T-helper 2 cell treated with Interferon-gamma antibody and Interleukin-4, amounts not matched to agents 5 μg/mL and 100 μg/mL, for 36 hours (primary cell): ENCODE data around the gene HEG1.

Source experiments
- DNase-seq: peaks from one replicate; pipeline ENCODE4 v3.0.0; 2021; ENCODE audit warnings: low spot score
- H3K27ac Mint-ChIP-seq: one replicate; pipeline ENCODE4 v1.8.0; 2021; ENCODE audit warnings: mild to moderate bottlenecking, mixed read lengths
- H3K27me3 Mint-ChIP-seq: one replicate; pipeline ENCODE4 v1.8.0; 2021; ENCODE audit warnings: low read depth, mixed read lengths
- H3K36me3 Mint-ChIP-seq: one replicate; pipeline ENCODE4 v1.8.0; 2021; ENCODE audit warnings: low read depth, mixed read lengths
- H3K4me1 Mint-ChIP-seq: one replicate; pipeline ENCODE4 v1.8.0; 2021; ENCODE audit warnings: low read depth, mixed read lengths
- H3K4me3 Mint-ChIP-seq: one replicate; pipeline ENCODE4 v1.8.0; 2022; ENCODE audit warnings: mild to moderate bottlenecking, moderate library complexity, mixed read lengths
- H3K9me3 Mint-ChIP-seq: one replicate; pipeline ENCODE4 v1.8.0; 2021; ENCODE audit warnings: mixed read lengths

The HEG1 gene

DNA sequence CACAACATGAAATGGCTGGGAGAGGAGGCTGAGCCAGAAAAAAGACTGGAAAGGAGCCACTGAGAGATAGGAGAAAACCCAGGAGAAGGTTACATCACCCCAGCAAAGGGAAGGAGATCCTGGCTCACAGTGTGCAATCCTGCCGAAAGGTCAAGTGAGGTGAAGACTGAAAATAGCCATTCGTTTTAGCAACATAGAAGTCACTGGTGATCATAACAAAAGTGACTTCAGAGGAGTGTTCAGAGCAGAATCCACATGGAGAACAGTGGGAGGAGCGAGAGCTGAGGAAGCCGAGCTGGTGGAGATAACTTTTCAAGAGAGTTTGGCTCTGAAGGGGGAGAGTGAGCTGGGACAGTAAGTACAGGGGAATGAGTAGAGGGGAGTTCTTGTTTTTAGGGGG lies 5.4 kb upstream of the HEG1 start:
- no peak for DNase-seq
- no peaks in the 10 kb centered on the region for H3K9me3 Mint-ChIP-seq
- H3K27ac Mint-ChIP-seq: no peak overlapping the region
- H3K27me3 Mint-ChIP-seq: peaks cover 70% of the 10 kb centered on the region
- peaks cover 2% of the 10 kb centered on the region for H3K4me1 Mint-ChIP-seq
- no peak overlapping the region for H3K4me3 Mint-ChIP-seq
- no peaks in the 10 kb centered on the region for H3K36me3 Mint-ChIP-seq

- Mint-ChIP-seq H3K4me3 (no peak overlapping the region), H3K9me3 (no peaks in the 10 kb centered on the region), H3K27me3 (peaks cover 64% of the 10 kb centered on the region), H3K36me3 (peaks cover under 1% of the 10 kb centered on the region), H3K4me1 (peaks cover 2% of the 10 kb centered on the region), H3K27ac (no peak overlapping the region)
- no peak for DNase-seq
These were observed 3.9 kb upstream of the HEG1 start for GRCh38 chr3:125059488-125060245.

DNA sequence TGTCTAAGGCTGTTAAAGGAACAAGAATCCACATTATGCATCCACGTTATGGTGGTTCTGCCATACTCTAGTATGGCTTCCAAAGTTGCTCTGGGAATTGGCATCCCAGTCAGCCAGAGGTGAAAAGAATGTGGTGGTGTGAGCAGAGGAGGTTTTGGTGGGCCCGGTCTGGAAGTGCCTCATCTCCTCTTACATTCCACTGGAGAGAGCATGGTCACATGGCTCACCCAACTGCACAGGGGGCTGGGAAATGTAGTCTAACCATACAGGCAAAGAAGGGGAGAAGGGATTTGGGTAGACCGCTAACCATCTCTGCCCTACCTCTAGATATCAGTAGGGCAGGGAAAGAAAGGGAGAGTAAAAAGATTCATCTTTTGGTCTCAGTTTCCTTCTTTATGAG lies 3.2 kb upstream of the HEG1 start:
- peaks cover 8% of the 10 kb centered on the region for H3K4me1 Mint-ChIP-seq
- no peak overlapping the region for H3K4me3 Mint-ChIP-seq
- H3K27ac Mint-ChIP-seq: no peak overlapping the region
- DNase-seq: no peak
- peaks cover 57% of the 10 kb centered on the region for H3K27me3 Mint-ChIP-seq
- peaks cover 8% of the 10 kb centered on the region for H3K36me3 Mint-ChIP-seq
- no peaks in the 10 kb centered on the region for H3K9me3 Mint-ChIP-seq

DNA sequence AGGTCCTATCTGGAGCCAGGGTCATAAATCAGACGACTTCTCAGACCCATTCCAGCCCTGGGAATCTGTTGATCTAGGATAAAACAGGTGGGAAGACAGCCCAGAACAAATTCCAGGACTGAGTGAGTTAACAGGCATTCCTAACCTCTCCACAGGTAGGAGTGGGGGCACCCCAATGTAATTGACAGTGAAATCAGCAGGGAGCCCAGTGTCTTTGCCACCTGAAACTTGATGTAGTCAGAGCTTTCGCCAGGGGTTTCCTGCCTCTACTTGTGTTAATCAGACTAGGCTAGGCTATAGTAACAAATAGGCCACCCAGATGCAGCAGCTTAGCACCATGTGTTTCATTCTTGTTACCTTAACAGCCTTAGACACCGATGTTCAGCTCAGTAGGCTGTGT lies 2.7 kb upstream of the HEG1 start:
- Mint-ChIP-seq H3K27ac (no peak overlapping the region), H3K4me1 (peaks cover 13% of the 10 kb centered on the region), H3K4me3 (no peak overlapping the region), H3K36me3 (peaks cover 11% of the 10 kb centered on the region), H3K27me3 (peaks cover 54% of the 10 kb centered on the region), H3K9me3 (no peaks in the 10 kb centered on the region)
- no peak for DNase-seq

DNA sequence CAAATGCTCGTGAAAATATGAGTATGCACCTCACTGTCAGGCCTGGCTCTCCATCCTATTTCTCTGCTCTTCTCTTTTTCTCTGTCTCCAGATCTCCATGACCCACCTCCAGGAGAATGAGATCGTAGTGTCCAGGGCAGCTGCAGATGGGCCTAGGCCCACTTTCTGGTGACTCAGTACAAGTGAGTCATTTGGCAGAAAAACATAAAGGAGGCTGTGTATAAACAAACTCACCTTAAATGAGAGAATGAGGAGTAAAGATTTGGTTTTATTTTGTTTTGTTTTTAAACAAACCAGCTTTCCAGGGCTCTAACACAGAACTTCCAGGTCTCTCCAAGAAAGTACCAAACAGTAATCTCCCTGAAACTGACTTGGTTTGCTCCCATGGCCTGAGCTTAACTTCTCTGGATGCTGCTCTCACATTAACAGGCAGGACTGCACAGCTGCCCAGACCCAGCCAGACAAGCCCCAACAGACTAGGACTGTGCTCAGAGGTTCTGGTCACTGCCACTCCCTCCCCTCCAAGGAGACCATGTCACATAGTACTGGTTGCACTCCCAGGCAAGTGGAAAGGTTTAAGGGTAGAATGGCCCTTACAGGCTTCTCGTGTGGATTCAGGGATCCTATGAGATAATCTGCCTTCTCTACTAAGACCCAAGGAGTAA lies 1.5 kb upstream of the HEG1 start:
- Mint-ChIP-seq H3K4me1 (peaks cover 25% of the 10 kb centered on the region), H3K27ac (no peak overlapping the region), H3K4me3 (no peak overlapping the region), H3K36me3 (peaks cover 13% of the 10 kb centered on the region), H3K9me3 (no peaks in the 10 kb centered on the region), H3K27me3 (peaks cover 44% of the 10 kb centered on the region)
- DNase-seq: no peak

- peak overlapping the region; percentile 90 for H3K27ac Mint-ChIP-seq
- no peaks in the 10 kb centered on the region for H3K9me3 Mint-ChIP-seq
- H3K4me1 Mint-ChIP-seq: peaks cover 44% of the 10 kb centered on the region
- H3K4me3 Mint-ChIP-seq: peak overlapping the region; percentile 97
- peaks cover 28% of the 10 kb centered on the region for H3K27me3 Mint-ChIP-seq
- peak; percentile 17 for DNase-seq
- peaks cover 20% of the 10 kb centered on the region for H3K36me3 Mint-ChIP-seq
These were observed 375 bp downstream of the HEG1 start for GRCh38 chr3:125055331-125055912.

DNA sequence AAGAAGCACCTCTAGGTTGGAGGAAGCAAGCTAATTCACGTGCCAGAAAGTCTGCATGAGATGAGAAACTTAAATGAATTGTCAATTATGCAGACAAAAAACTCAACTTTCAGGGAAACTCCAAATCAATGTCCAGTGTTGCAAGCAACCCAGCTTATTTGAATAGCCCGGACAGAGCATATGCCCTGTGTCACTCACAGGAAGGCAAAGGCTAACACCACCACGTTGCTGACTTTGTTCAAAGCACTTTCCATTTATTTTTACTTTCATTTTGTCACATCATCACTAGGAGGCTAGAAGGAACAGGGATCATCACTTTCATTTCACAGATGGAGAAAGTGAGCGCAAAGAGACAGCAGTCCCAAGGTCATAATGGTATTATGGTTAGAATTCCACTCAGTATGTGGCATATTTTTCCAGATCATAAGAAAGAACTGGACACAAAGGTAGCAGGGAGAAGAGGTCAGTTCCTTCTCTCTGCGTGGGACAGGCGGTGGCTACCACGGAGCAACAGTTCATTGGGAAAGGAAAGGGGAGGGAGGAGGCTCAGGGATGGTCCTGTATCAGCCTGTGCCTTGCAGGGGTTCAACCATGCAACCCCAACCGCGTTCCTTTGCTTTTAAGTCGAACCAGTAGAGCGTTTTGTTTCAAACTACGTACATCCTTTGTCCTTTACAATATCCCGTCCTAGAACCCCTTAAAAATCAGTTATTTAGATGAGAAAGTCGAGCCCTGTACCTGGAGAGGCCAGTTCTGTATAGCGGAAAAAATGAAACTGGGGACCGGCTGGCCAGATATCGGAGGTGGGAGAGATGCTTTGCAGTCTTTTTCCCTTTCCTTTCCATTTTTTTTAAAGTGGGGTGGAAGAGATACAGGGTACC lies 1.1 kb downstream of the HEG1 start:
- Mint-ChIP-seq H3K4me1 (peaks cover 45% of the 10 kb centered on the region), H3K27ac (peak overlapping the region; percentile 90), H3K9me3 (no peaks in the 10 kb centered on the region), H3K4me3 (peak overlapping the region; percentile 97), H3K36me3 (peaks cover 22% of the 10 kb centered on the region), H3K27me3 (peaks cover 23% of the 10 kb centered on the region)
- DNase-seq: no peak

DNA sequence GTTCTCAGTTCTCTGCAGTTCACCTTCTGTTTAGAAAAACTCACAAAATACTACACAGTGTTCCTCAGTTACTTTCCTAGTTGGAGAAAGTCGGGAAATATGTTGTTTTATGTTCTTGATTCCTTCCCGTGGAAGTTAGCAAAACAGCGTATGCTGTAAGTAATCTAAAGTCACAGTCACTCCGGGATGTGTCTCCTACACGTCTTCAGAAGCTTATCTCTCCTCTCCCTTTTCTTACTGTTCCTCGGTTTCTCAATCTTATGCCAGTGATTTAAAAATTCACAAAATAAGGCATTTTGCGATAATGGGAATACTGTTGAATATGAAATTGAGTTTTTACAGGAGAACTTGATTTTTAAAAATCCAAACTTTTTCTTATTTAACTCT lies 1.7 kb downstream of the HEG1 start:
- peak overlapping the region; percentile 97 for H3K4me3 Mint-ChIP-seq
- no peaks in the 10 kb centered on the region for H3K9me3 Mint-ChIP-seq
- peaks cover 48% of the 10 kb centered on the region for H3K4me1 Mint-ChIP-seq
- H3K36me3 Mint-ChIP-seq: peaks cover 28% of the 10 kb centered on the region
- H3K27ac Mint-ChIP-seq: no peak overlapping the region
- no peak for DNase-seq
- peaks cover 19% of the 10 kb centered on the region for H3K27me3 Mint-ChIP-seq

DNA sequence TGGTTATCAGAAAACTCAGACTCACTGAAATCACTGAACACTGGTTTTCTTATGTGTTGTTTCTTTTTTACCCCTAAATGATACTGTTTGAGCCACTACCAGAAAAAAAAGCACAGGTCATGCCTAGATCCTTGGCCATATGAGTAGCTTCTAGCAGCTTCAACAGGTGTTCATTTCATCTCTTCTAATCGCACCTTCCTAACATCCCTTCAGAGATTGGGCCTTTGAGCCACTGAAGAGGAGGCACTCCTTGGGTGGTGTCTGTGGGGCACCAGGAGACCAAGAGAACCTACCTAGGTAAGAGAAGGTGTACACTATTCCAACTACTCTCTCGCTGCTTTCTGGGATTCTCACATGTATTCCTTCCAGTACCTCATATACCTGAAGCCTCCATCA lies 2.5 kb downstream of the HEG1 start:
- Mint-ChIP-seq H3K27me3 (peaks cover 15% of the 10 kb centered on the region), H3K4me3 (peak overlapping the region; percentile 97), H3K27ac (peak overlapping the region; percentile 3)

GRCh38 chr3:125052624-125053303 lies 3.0 kb downstream of the HEG1 start:
- no peak for DNase-seq
- H3K4me3 Mint-ChIP-seq: peak overlapping the region; percentile 97
- H3K9me3 Mint-ChIP-seq: no peaks in the 10 kb centered on the region
- peaks cover 35% of the 10 kb centered on the region for H3K36me3 Mint-ChIP-seq
- peak overlapping the region; percentile 92 for H3K27ac Mint-ChIP-seq
- peaks cover 9% of the 10 kb centered on the region for H3K27me3 Mint-ChIP-seq
- H3K4me1 Mint-ChIP-seq: peaks cover 50% of the 10 kb centered on the region

More for the DNA sequence above, 2.5 kb downstream of the HEG1 start:
- H3K9me3 Mint-ChIP-seq: no peaks in the 10 kb centered on the region
- peaks cover 50% of the 10 kb centered on the region for H3K4me1 Mint-ChIP-seq
- no peak for DNase-seq
- peaks cover 34% of the 10 kb centered on the region for H3K36me3 Mint-ChIP-seq

- Mint-ChIP-seq H3K4me1 (peaks cover 50% of the 10 kb centered on the region), H3K4me3 (peak overlapping the region; percentile 97), H3K27ac (peak overlapping the region; percentile 92), H3K36me3 (peaks cover 36% of the 10 kb centered on the region), H3K27me3 (peaks cover 7% of the 10 kb centered on the region), H3K9me3 (no peaks in the 10 kb centered on the region)
- peak; percentile 64 for DNase-seq
These were observed 3.8 kb downstream of the HEG1 start for GRCh38 chr3:125051715-125052581.

- peaks cover 48% of the 10 kb centered on the region for H3K4me1 Mint-ChIP-seq
These were observed 4.6 kb downstream of the HEG1 start for GRCh38 chr3:125051205-125051604.

More at GRCh38 chr3:125051205-125051604, 4.6 kb downstream of the HEG1 start:
- Mint-ChIP-seq H3K36me3 (peaks cover 41% of the 10 kb centered on the region), H3K27me3 (peaks cover 4% of the 10 kb centered on the region), H3K9me3 (no peaks in the 10 kb centered on the region), H3K4me3 (peak overlapping the region; percentile 97), H3K27ac (peak overlapping the region; percentile 92)
- no peak for DNase-seq
